ENCODE results near the gene SLC34A1.

The SLC34A1 gene

DNA sequence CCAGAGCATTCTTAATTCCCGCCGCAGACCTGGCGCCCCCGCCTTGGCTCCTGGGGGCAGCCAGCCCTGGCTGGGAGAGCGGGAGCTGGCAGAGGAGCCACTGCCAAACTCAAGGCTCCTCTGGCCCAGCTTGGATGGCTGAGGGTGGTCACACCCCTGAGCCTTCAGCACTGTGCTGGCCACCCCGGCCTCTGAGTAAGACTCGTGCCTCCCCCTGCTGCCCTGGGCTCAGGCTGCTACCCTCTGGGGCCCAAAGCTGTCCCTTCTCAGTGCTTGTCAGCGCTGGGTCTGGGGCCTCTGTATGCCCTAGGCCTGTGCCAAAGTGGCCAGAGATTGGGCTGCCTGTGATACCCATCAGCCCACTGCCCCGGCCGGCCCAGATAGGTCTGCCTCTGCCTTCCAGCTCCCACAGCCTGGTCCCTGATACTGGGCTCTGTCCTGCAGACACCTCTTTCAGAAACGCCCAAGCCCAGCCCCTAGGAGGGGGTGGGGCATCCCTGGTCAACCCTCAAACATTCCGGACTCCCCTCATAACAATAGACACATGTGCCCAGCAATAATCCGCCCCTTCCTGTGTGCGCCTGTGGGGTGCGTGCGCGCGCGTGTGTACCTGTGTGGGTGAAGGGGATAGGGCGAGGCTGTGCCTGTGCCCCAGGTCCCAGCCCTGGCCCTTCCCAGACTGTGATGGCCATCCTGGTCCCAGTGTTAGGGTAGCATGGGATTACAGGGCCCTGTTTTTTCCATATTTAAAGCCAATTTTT lies 58.0 kb downstream of the SLC34A1 start:
- Histone ChIP-seq H4K20me1 (ENCODE audit: low read depth, low read length) (no peaks in the 10 kb centered on the region), H3K9me2 (replicated peaks; ENCODE audit: insufficient read depth, low read length) (no peaks in the 10 kb centered on the region), H3F3A (ENCODE audit: insufficient read depth) (peaks cover 14% of the 10 kb centered on the region)

DNA sequence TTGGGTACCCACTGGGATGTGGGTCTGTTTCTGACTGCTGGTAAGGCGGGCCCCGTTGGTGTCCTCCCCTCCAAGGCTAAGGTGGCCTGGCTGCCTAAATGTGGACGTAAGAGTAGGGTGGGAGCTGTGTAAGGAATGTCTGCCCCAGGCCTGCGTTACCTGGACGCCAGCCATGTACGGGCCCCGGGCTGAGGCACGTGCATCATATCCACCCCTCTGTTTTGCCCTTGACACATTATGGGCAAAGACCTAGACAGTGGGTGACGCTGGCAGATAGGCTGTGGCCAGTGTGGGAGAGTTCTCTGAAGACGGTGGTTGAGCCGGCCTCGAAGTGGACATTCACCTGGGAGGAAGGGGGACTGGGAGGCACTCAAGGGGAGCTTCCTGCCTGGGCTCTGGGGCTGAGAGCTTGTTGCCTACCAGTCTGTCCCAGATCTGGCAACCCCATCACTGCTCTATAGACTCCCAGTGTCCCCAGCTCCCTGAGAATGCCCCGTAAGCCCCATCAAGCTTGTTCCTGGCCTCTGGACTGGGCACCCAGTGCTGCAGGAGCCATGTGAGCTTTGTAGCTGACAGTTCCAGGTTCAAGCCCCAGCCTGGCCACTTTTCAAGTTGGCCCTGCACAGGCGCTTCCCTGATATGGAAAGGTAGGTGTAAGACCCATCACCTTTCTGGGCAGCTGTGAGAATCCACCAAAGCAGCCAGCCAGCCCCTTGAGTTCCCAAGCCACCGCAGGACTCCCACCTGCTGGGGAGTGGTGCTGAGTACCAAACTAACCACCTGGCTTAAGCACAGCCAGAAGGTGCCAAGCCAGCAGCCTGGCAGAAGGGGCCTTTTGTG lies 59.1 kb downstream of the SLC34A1 start:
- no peaks in the 10 kb centered on the region for H3K9me3 ChIP-seq (ENCODE audit: insufficient read depth, low read length)
- H3K27ac ChIP-seq (ENCODE audit: low read depth, low read length): no peak overlapping the region
- no peak overlapping the region for H3K4me2 ChIP-seq (ENCODE audit: low read depth, low read length, poor library complexity, severe bottlenecking)
- H3K4me3 ChIP-seq (ENCODE audit: insufficient read depth, low read length, poor library complexity, severe bottlenecking): no peak overlapping the region
- no peak overlapping the region for H3K9ac ChIP-seq (ENCODE audit: low read length)
- H3K79me2 ChIP-seq (ENCODE audit: insufficient read depth, low read length): no peaks in the 10 kb centered on the region
- no peaks in the 10 kb centered on the region for H3K36me3 ChIP-seq (ENCODE audit: low read length)
- H3F3A ChIP-seq (ENCODE audit: insufficient read depth): peaks cover 17% of the 10 kb centered on the region
- no peaks in the 10 kb centered on the region for H3K9me2 ChIP-seq (replicated peaks; ENCODE audit: insufficient read depth, low read length)
- no peaks in the 10 kb centered on the region for H4K20me1 ChIP-seq (ENCODE audit: low read depth, low read length)
- no peak for TF ChIP-seq EZH2phosphoT487 (conservative IDR thresholded peaks at IDR 0.05; ENCODE audit: low read length)
- TF ChIP-seq, protein P1, sequence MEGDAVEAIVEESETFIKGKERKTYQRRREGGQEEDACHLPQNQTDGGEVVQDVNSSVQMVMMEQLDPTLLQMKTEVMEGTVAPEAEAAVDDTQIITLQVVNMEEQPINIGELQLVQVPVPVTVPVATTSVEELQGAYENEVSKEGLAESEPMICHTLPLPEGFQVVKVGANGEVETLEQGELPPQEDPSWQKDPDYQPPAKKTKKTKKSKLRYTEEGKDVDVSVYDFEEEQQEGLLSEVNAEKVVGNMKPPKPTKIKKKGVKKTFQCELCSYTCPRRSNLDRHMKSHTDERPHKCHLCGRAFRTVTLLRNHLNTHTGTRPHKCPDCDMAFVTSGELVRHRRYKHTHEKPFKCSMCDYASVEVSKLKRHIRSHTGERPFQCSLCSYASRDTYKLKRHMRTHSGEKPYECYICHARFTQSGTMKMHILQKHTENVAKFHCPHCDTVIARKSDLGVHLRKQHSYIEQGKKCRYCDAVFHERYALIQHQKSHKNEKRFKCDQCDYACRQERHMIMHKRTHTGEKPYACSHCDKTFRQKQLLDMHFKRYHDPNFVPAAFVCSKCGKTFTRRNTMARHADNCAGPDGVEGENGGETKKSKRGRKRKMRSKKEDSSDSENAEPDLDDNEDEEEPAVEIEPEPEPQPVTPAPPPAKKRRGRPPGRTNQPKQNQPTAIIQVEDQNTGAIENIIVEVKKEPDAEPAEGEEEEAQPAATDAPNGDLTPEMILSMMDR (IDR thresholded peaks at IDR 0.05; ENCODE audit: insufficient read depth, low read length, poor library complexity, severe bottlenecking): no peak
- H2AFZ ChIP-seq (ENCODE audit: low read depth, low read length, severe bottlenecking): no peak overlapping the region
- no peaks in the 10 kb centered on the region for H3K27me3 ChIP-seq (ENCODE audit: low read length)

More for the DNA sequence above, 58.0 kb downstream of the SLC34A1 start:
- no peak overlapping the region for H3K9ac ChIP-seq (ENCODE audit: low read length)
- TF ChIP-seq, protein P1 (IDR thresholded peaks at IDR 0.05; ENCODE audit: insufficient read depth, low read length, poor library complexity, severe bottlenecking): no peak
- no peak for TF ChIP-seq EZH2phosphoT487 (conservative IDR thresholded peaks at IDR 0.05; ENCODE audit: low read length)
- H3K27ac ChIP-seq (ENCODE audit: low read depth, low read length): no peak overlapping the region
- H2AFZ ChIP-seq (ENCODE audit: low read depth, low read length, severe bottlenecking): no peak overlapping the region
- no peaks in the 10 kb centered on the region for H3K79me2 ChIP-seq (ENCODE audit: insufficient read depth, low read length)
- H3K27me3 ChIP-seq (ENCODE audit: low read length): no peaks in the 10 kb centered on the region
- no peaks in the 10 kb centered on the region for H3K9me3 ChIP-seq (ENCODE audit: insufficient read depth, low read length)
- H3K36me3 ChIP-seq (ENCODE audit: low read length): no peaks in the 10 kb centered on the region
- H3K4me2 ChIP-seq (ENCODE audit: low read depth, low read length, poor library complexity, severe bottlenecking): no peak overlapping the region
- H3K4me3 ChIP-seq (ENCODE audit: insufficient read depth, low read length, poor library complexity, severe bottlenecking): no peak overlapping the region

DNA sequence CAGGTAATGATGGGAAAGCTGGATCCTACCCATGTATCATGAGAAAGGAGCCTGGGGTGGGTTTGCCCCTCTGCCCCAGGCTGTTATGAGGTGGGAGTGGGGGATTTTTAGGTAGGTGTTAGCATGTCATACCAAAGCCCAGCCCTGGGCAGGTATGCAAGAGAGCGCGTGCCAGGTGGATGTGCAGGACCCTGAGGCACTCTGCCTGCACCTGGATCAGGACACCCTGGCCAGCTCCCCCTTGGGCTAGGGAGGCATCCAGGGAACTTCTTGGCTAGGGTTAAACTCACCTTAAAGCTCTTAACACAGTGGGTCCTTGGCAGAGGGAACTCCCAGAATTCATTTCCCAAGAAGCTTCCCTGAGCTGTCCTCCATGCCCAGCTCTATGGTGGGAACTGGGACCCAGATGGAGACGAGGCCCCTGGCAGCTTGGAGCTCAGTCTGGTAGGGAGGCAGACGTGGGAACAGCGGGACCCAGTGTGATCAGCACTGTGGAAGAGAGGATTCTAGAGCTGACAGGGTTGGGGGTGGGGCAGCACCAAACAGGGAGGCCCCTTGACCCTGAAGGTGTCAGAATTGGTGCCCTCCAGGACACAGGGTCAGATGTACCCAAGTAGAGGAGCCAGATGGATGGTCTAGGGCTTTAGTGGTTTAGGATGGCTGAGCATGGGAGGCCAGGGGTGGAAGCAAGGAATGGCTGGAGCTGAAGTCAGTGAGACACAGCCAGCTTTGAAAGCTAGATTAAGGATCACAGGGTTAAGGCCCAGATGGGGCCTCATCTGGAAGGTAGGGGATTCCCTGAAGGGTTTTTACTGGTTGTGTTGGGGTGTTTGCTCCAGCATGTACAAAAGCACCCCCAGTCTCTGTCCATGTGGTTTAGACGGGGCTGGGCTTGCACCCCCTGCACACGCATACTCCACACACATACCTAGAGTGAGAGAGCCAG lies 60.1 kb downstream of the SLC34A1 start:
- Histone ChIP-seq H3K27ac (ENCODE audit: low read depth, low read length) (no peak overlapping the region), H3K9me3 (ENCODE audit: insufficient read depth, low read length) (no peaks in the 10 kb centered on the region), H2AFZ (ENCODE audit: low read depth, low read length, severe bottlenecking) (no peak overlapping the region), H3K79me2 (ENCODE audit: insufficient read depth, low read length) (no peaks in the 10 kb centered on the region), H3K4me3 (ENCODE audit: insufficient read depth, low read length, poor library complexity, severe bottlenecking) (no peak overlapping the region), H3K27me3 (ENCODE audit: low read length) (no peaks in the 10 kb centered on the region), H3K4me2 (ENCODE audit: low read depth, low read length, poor library complexity, severe bottlenecking) (no peak overlapping the region), H3K9me2 (replicated peaks; ENCODE audit: insufficient read depth, low read length) (no peaks in the 10 kb centered on the region), H3F3A (ENCODE audit: insufficient read depth) (peaks cover 21% of the 10 kb centered on the region), H4K20me1 (ENCODE audit: low read depth, low read length) (no peaks in the 10 kb centered on the region), H3K9ac (ENCODE audit: low read length) (no peak overlapping the region), H3K36me3 (ENCODE audit: low read length) (no peaks in the 10 kb centered on the region)
- TF ChIP-seq, protein P1 (IDR thresholded peaks at IDR 0.05; ENCODE audit: insufficient read depth, low read length, poor library complexity, severe bottlenecking): no peak

All from SU-DHL-6 (cell line).